H1 (cell line): ENCODE measurements around the gene COPG1. TPM values are rescaled to one million over a fixed set of nuclear protein-coding genes. Genes with fewer than 3 reads are reported as not detected.

ENCODE experiments used
- CBX8 ChIP-seq: fragments of 300-800, 300-1000 bp; sonication (generic); IDR thresholded peaks from 2 replicates; pipeline ENCODE4 v1.7.1; 2016; ENCODE audit warnings: low read depth, low read length, borderline replicate concordance
- CHD2 ChIP-seq: IDR thresholded peaks from 2 replicates; pipeline ENCODE4 v1.6.1; 2012; ENCODE audit warnings: low read length, improper control_type of control experiment
- CTCF ChIP-seq, 3 experiments: IDR thresholded peaks; 1 replicate in 2 of 3; 2 replicates in 1 of 3; pipeline versions ENCODE4 v1.5.1 to v1.6.1; 2011; ENCODE audit warnings: low read length in 3 of 3, mild to moderate bottlenecking in 3 of 3, inconsistent platforms in 2 of 3, low read depth in 1 of 3, moderate library complexity in 1 of 3; ENCODE audit not compliant: insufficient read depth in 1 of 3; ENCODE audit errors: control extremely low read depth in 1 of 3
- EZH2 ChIP-seq: fragments of 200-600 bp; sonication (generic); IDR thresholded peaks from 2 replicates; pipeline ENCODE4 v1.7.1; 2012; ENCODE audit warnings: low read depth, mild to moderate bottlenecking, moderate library complexity, low read length, inconsistent platforms; ENCODE audit not compliant: severe bottlenecking
- HDAC6 ChIP-seq: IDR thresholded peaks from one replicate; pipeline ENCODE4 v1.7.1; 2012; ENCODE audit warnings: low read depth, mild to moderate bottlenecking, inconsistent platforms, low read length, moderate library complexity
- RXRA ChIP-seq: IDR thresholded peaks from 2 replicates; pipeline ENCODE4 v1.6.1; 2011; ENCODE audit warnings: low read depth, mild to moderate bottlenecking, low read length, moderate library complexity; ENCODE audit not compliant: insufficient read depth
- SUZ12 ChIP-seq: fragments of 200-600 bp; sonication (generic); IDR thresholded peaks from 2 replicates; pipeline ENCODE4 v1.6.1; 2012; ENCODE audit warnings: mild to moderate bottlenecking, inconsistent platforms, low read length, moderate library complexity, mixed read lengths
- YY1 ChIP-seq: IDR thresholded peaks from 2 replicates; pipeline ENCODE4 v1.6.1; 2011; ENCODE audit warnings: low read depth, mild to moderate bottlenecking, low read length
- polyA plus RNA-seq, 7 experiments: library from polyadenylated mRNA; depleted of rRNA in 3 of 7; stranded (reverse) in 5 of 7; unstranded in 2 of 7; fragments of >200 nt in 5 of 7; fragments of 200-250 nt in 2 of 7; gene quantifications; 1 replicate in 5 of 7; 2 replicates in 1 of 7; 4 replicates in 1 of 7; pipeline versions ENCODE4 v1.2.1 to v1.2.3, GENCODE V29; 2011 to 2013; ENCODE audit warnings: missing spikeins in 2 of 7, mixed read lengths in 2 of 7
- total RNA-seq: library from RNA; stranded (reverse); fragmentation: NEBNext Ultra II Directional; extraction: Animal tissue kit (Norgen Biotek cat#: 25700); gene quantifications from 2 replicates; pipeline ENCODE4 v1.2.1, GENCODE V29; 2021

Gene COPG1
- total and polyA plus RNA-seq, 2 of the 8 experiments (the other 6 are each of a cell fraction or from before 2014, with no cell fraction given), result 52.7 to 106 TPM

DNA sequence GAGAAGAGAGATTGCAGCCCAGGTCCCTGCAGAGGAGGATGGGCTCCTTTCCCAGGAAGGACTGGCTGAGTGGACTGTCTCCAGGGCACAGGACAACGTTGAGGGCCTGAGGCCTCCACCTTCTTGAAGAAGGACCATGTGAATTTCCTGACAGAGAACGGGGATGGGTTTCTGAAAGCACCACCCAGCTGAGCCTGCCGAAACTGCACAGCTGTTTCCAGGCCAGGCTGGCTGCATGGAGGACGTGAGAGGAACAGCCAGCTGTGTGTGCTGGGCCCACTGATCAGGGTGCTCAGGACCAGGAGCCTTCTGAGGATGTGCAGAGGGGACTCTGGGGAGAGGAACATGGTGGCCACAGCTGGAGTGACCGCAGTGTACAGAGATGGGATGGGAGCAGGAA, 68.4 kb downstream of the COPG1 start (continued):
- TF ChIP-seq CTCF (IDR thresholded peaks at IDR 0.05; ENCODE audit: control extremely low read depth in 1 of 3, insufficient read depth in 1 of 3, low read depth in 1 of 3, low read length in 3 of 3) (no peak), CHD2 (no peak), RXRA (no peak), YY1 (no peak), HDAC6 (no peak), CBX8 (no peak), SUZ12 (no peak), EZH2 (no peak)
- TF ChIP-seq, all 59 proteins: peak for 0
